HepG2 (cell line): ENCODE data around the gene PRRC2A. TPM values are rescaled to one million over a fixed set of nuclear protein-coding genes. Genes with fewer than 3 reads are reported as not detected.

Experiments used
- ATAC-seq: fragments of 200-7000 bp; cut with Tn5 transposase; 3 replicates; pipeline ENCODE4 v1.9.1; 2020; ENCODE audit warnings: mild to moderate bottlenecking, moderate library complexity
- BruUV-seq: library from RNA; stranded (reverse); fragments of 400-500 nt; replicated peaks from 2 replicates; lab custom pipeline; 2021; lab: Mats Ljungman, UMichigan
- CTCF ChIA-PET: fragments of 300-600 bp; formaldehyde crosslinking; extraction: SDS; loops from one replicate; lab custom pipeline; 2021; ENCODE audit warnings: low total read pairs, inconsistent platforms, low intra/inter-chr PET ratio; lab: Yijun Ruan, JAX
- POLR2A ChIA-PET: fragments of 350-600 bp; sonication (Branson Sonifier 250); formaldehyde crosslinking; loops from one replicate; lab custom pipeline; 2020; ENCODE audit warnings: antibody characterized with exemption, inconsistent platforms; lab: Yijun Ruan, JAX
- DNase-seq: peaks from one replicate; pipeline ENCODE4 v3.0.0-alpha.2; 2015; ENCODE audit warnings: low spot score
- FAIRE-seq: peaks from 3 replicates; lab custom pipeline; 2011; peaks lifted over from hg19 to GRCh38; lab: Jason Lieb, UNC
- H2AFZ ChIP-seq: one replicate; pipeline ENCODE4 v1.6.1; 2011; ENCODE audit warnings: low read length, inconsistent platforms
- H3K27ac ChIP-seq: fragments of 300-600 bp; 3 replicates; pipeline ENCODE4 v1.8.0; 2011; ENCODE audit warnings: mixed run types, mild to moderate bottlenecking, mixed read lengths, low read length, inconsistent platforms; ENCODE audit not compliant: insufficient read depth; ENCODE audit errors: extremely low read length
- H3K27me3 ChIP-seq, 2 experiments: fragments of 200-600 bp in 1 of 2; 2 replicates in 1 of 2; 3 replicates in 1 of 2; pipeline versions ENCODE4 v1.6.0 to v1.8.0; 2011; ENCODE audit warnings: low read length in 2 of 2, mild to moderate bottlenecking in 2 of 2, moderate library complexity in 2 of 2, inconsistent platforms in 1 of 2; ENCODE audit not compliant: insufficient read depth in 2 of 2, control insufficient read depth in 1 of 2
- H3K36me3 ChIP-seq, 2 experiments: fragments of 200-600 bp in 1 of 2; replicated peaks in 1 of 2; 2 replicates in 1 of 2; 3 replicates in 1 of 2; pipeline versions ENCODE4 v1.5.1 to v1.8.0; 2011; ENCODE audit warnings: low read length in 2 of 2, inconsistent platforms in 1 of 2; ENCODE audit not compliant: insufficient read depth in 2 of 2, control insufficient read depth in 1 of 2
- H3K4me1 ChIP-seq: 2 replicates; pipeline ENCODE4 v1.5.1; 2012; ENCODE audit warnings: low read length, inconsistent platforms; ENCODE audit not compliant: insufficient read depth
- H3K4me2 ChIP-seq: 2 replicates; pipeline ENCODE4 v1.6.0; 2011; ENCODE audit warnings: low read depth, low read length, inconsistent platforms
- H3K4me3 ChIP-seq, 3 experiments: fragments of 200-600 bp in 1 of 3; sonication (generic), shearing (Covaris generic) in 1 of 3; replicated peaks in 1 of 3; 2 replicates each; pipeline ENCODE4 v1.5.1; 2011 to 2016; ENCODE audit warnings: low read length in 3 of 3, inconsistent platforms in 2 of 3, low read depth in 2 of 3, mild to moderate bottlenecking in 2 of 3, control low read depth in 1 of 3, mixed read lengths in 1 of 3; ENCODE audit not compliant: insufficient read depth in 1 of 3
- H3K79me2 ChIP-seq: one replicate; pipeline ENCODE4 v1.6.1; 2011; ENCODE audit warnings: low read length, inconsistent platforms; ENCODE audit not compliant: insufficient read depth
- H3K9ac ChIP-seq: 2 replicates; pipeline ENCODE4 v1.6.0; 2011; ENCODE audit warnings: mild to moderate bottlenecking, low read depth, low read length, inconsistent platforms; ENCODE audit not compliant: insufficient read depth
- H3K9me3 ChIP-seq: 2 replicates; pipeline ENCODE4 v1.5.1; 2012; ENCODE audit warnings: mild to moderate bottlenecking, low read length
- H4K20me1 ChIP-seq: 2 replicates; pipeline ENCODE4 v1.6.0; 2011; ENCODE audit warnings: inconsistent platforms, mild to moderate bottlenecking, low read length, moderate library complexity; ENCODE audit not compliant: insufficient read depth
- ASH2L ChIP-seq: fragments of 300-600, 200-600 bp; sonication (generic); IDR thresholded peaks from 2 replicates; pipeline ENCODE4 v1.7.0; 2017; ENCODE audit warnings: low read depth, mild to moderate bottlenecking, moderate library complexity, mixed read lengths, low read length; ENCODE audit not compliant: insufficient read length
- ATF3 ChIP-seq: sonication (generic); formaldehyde crosslinking; IDR thresholded peaks from 2 replicates; pipeline ENCODE4 v1.4.0; 2020; ENCODE audit warnings: missing genetic modification reagents
- CHD4 ChIP-seq: fragments of 200-600 bp; sonication (generic); IDR thresholded peaks from 2 replicates; pipeline ENCODE4 v1.7.0; 2017; ENCODE audit warnings: mild to moderate bottlenecking, low read length, borderline replicate concordance
- IKZF4 ChIP-seq: sonication (generic); formaldehyde crosslinking; IDR thresholded peaks from 2 replicates; pipeline ENCODE4 v1.5.1; 2020; ENCODE audit warnings: borderline replicate concordance, mild to moderate bottlenecking, low read depth, missing genetic modification reagents; ENCODE audit errors: not compliant biosample characterization
- IKZF5 ChIP-seq: IDR thresholded peaks from 2 replicates; pipeline ENCODE4 v1.6.1; 2018; ENCODE audit warnings: missing genetic modification reagents, mild to moderate bottlenecking, missing compliant biosample characterization
- MBNL3 ChIP-seq: fragments of 250-450 bp; sonication (Bioruptor Pico); conservative IDR thresholded peaks from 2 replicates; pipeline ENCODE4 v1.8.0; 2022; ENCODE audit warnings: mild to moderate bottlenecking, inconsistent platforms
- NKX3-1 ChIP-seq: sonication (generic); formaldehyde crosslinking; IDR thresholded peaks from 2 replicates; pipeline ENCODE4 v1.5.0; 2020; ENCODE audit warnings: missing genetic modification reagents
- RFXANK ChIP-seq: IDR thresholded peaks from 2 replicates; pipeline ENCODE4 v1.6.1; 2016
- SOX6 ChIP-seq, 2 experiments: fragments of 450-650 bp in 1 of 2; sonication (generic) in 1 of 2; formaldehyde crosslinking in 1 of 2; IDR thresholded peaks; 2 replicates each; pipeline versions ENCODE4 v1.4.0 to v1.6.1; 2017 to 2020; ENCODE audit warnings: antibody characterized with exemption in 1 of 2, mild to moderate bottlenecking in 1 of 2, missing genetic modification reagents in 1 of 2
- TCF7L2 ChIP-seq: IDR thresholded peaks from 2 replicates; pipeline ENCODE4 v1.6.1; 2011; ENCODE audit warnings: mild to moderate bottlenecking, low read depth, low read length, moderate library complexity
- TEAD3 ChIP-seq: optimal IDR thresholded peaks from 2 replicates; pipeline ENCODE3; 2016; ENCODE audit warnings: borderline replicate concordance
- ZBTB3 ChIP-seq: sonication (generic); formaldehyde crosslinking; IDR thresholded peaks from 2 replicates; pipeline ENCODE4 v1.4.0; 2020; ENCODE audit warnings: low read depth, mild to moderate bottlenecking, moderate library complexity, missing genetic modification reagents, borderline replicate concordance
- ZNF446 ChIP-seq: sonication (generic); formaldehyde crosslinking; IDR thresholded peaks from 2 replicates; pipeline ENCODE4 v1.5.0; 2020; ENCODE audit warnings: mild to moderate bottlenecking, missing genetic modification reagents
- ZNF556 ChIP-seq: sonication (generic); formaldehyde crosslinking; IDR thresholded peaks from 2 replicates; pipeline ENCODE4 v1.4.0; 2020; ENCODE audit warnings: mild to moderate bottlenecking, missing genetic modification reagents, borderline replicate concordance
- ZNF597 ChIP-seq: sonication (generic); formaldehyde crosslinking; IDR thresholded peaks from 2 replicates; pipeline ENCODE4 v1.5.0; 2020; ENCODE audit warnings: missing genetic modification reagents
- ZNF605 ChIP-seq: sonication (generic); formaldehyde crosslinking; IDR thresholded peaks from 2 replicates; pipeline ENCODE4 v1.8.0; 2022; ENCODE audit warnings: mild to moderate bottlenecking, missing genetic modification reagents
- ZNF816 ChIP-seq: sonication (generic); formaldehyde crosslinking; IDR thresholded peaks from 2 replicates; pipeline ENCODE4 v1.8.0; 2022; ENCODE audit warnings: missing genetic modification reagents, mild to moderate bottlenecking, borderline replicate concordance
- WGBS: methylation state at CpG from one replicate; pipeline ENCODE4 v1.1.6; 2017; ENCODE audit warnings: low lambda C conversion rate; 5-methylcytosine and 5-hydroxymethylcytosine counted together
- in situ Hi-C: cut with HindIII; loops from 2 replicates; pipeline ENCODE4 v1.10.0; 2017; ENCODE audit warnings: low pct_unique_long_range_greater_than_20kb; ENCODE audit not compliant: extremely low pct_ligation_motif_present
- intact Hi-C: fragments of 100-400 bp; cut with micrococcal nuclease; formaldehyde crosslinking; loops from one replicate; pipeline ENCODE4 v1.10.0; 2022; ENCODE audit not compliant: unreplicated experiment
- polyA plus RNA-seq, 8 experiments: library from polyadenylated mRNA; depleted of rRNA in 3 of 8; stranded (reverse) in 7 of 8; unstranded in 1 of 8; fragments of >200 nt; fragmentation: Illumina TruSeq in 4 of 8; extraction: Trizol in 4 of 8; gene quantifications; 2 replicates each; pipeline versions ENCODE4 v1.2.1 to v1.2.3, GENCODE V29; 2011 to 2016; ENCODE audit warnings: low read depth in 4 of 8, missing spikeins in 1 of 8, mixed read lengths in 1 of 8; ENCODE audit not compliant: insufficient read depth in 1 of 8
- total RNA-seq, 5 experiments: library from RNA; depleted of rRNA; stranded (reverse); fragments of >200 nt; fragmentation: Illumina TruSeq; extraction: Trizol; gene quantifications; 2 replicates each; pipeline ENCODE4 v1.2.3, GENCODE V29; 2016; ENCODE audit warnings: low read depth in 1 of 5

The PRRC2A gene
- total and polyA plus RNA-seq, 2 of the 13 experiments (the other 11 are each of a cell fraction or from before 2014, with no cell fraction given), result 38.9 to 47.4 TPM

GRCh38 chr6:31686483-31686882 is 66.0 kb downstream of the PRRC2A start:
- H3K79me2 ChIP-seq, result no peaks in the 10 kb centered on the region
- H3K27ac ChIP-seq, result no peak overlapping the region
- ATAC-seq, result no peak
- no TSS peak for BruUV-seq
- TF ChIP-seq ATF3 (no peak), ZNF605 (CRISPR knock-in tag) (no peak)
- TF ChIP-seq, all 625 proteins: peak for 0
- no peaks in the 10 kb centered on the region for H3K9me3 ChIP-seq
- H3K4me1 ChIP-seq, result peaks cover 33% of the 10 kb centered on the region
- H3K27me3 ChIP-seq, result no peaks in the 10 kb centered on the region
- no peak overlapping the region for H3K4me2 ChIP-seq
- no peak overlapping the region for H3K4me3 ChIP-seq
- no peak for FAIRE-seq
- intact Hi-C loops (no loop called here), in situ Hi-C loops (no loop called here)
- no peak for DNase-seq
- ChIA-PET CTCF (no interaction called here), POLR2A (interaction anchor here (1.4 kb wide), 1 partner anchor 16 kb away, joined by 3 read pairs; the partner anchor contains the start of gene LY6G5B)
- 95% methylated on average over 5 of the region's 5 CpGs for WGBS
- peaks cover 37 to 44% of the 10 kb centered on the region in 2 experiments for H3K36me3 ChIP-seq
- H4K20me1 ChIP-seq, result no peaks in the 10 kb centered on the region
- H3K9ac ChIP-seq, result no peak overlapping the region
- H2AFZ ChIP-seq, result no peak overlapping the region

GRCh38 chr6:31687321-31687720 is 66.8 kb downstream of the PRRC2A start:
- Histone ChIP-seq H3K79me2 (no peaks in the 10 kb centered on the region), H3K27me3 (no peaks in the 10 kb centered on the region), H3K9ac (no peak overlapping the region), H3K36me3 (peaks cover 41 to 46% of the 10 kb centered on the region in 2 experiments), H3K4me2 (no peak overlapping the region), H3K4me3 (no peak overlapping the region), H3K27ac (no peak overlapping the region), H3K9me3 (no peaks in the 10 kb centered on the region), H2AFZ (no peak overlapping the region), H4K20me1 (no peaks in the 10 kb centered on the region), H3K4me1 (peaks cover 28% of the 10 kb centered on the region)
- FAIRE-seq (no peak), ATAC-seq (no peak), DNase-seq (no peak)
- ChIA-PET POLR2A (interaction anchor here (1.4 kb wide), 1 partner anchor 17 kb away, joined by 3 read pairs; the partner anchor contains the start of gene LY6G5B), CTCF (no interaction called here)
- WGBS, result 96% methylated on average over 8 of the region's 8 CpGs
- in situ Hi-C loops (no loop called here), intact Hi-C loops (no loop called here)
- no TSS peak for BruUV-seq
- TF ChIP-seq ZBTB3 (CRISPR knock-in tag) (no peak), TEAD3 (CRISPR knock-in tag) (no peak), ZNF446 (no peak), MBNL3 (CRISPR knock-in tag) (no peak), ZNF597 (no peak), IKZF4 (CRISPR knock-in tag) (no peak), SOX6 (IDR thresholded peaks at IDR 0.05) (no peak), SOX6 (CRISPR knock-in tag; IDR thresholded peaks at IDR 0.05) (no peak), IKZF5 (CRISPR knock-in tag) (no peak), RFXANK (no peak), NKX3-1 (CRISPR knock-in tag) (no peak), ASH2L (no peak), ZNF556 (no peak), TCF7L2 (no peak), ZNF816 (CRISPR knock-in tag) (no peak), CHD4 (no peak)
